VCaP (cell line): ENCODE data around the gene TIMM10B.

ENCODE experiments used
- H3K27ac ChIP-seq: fragments of 450-650 bp; 2 replicates; pipeline ENCODE4 v1.5.1; 2017
- CTCF ChIP-seq: fragments of 450-650 bp; conservative IDR thresholded peaks from 2 replicates; pipeline ENCODE4 v1.5.1; 2017; ENCODE audit warnings: mild to moderate bottlenecking, moderate library complexity

The TIMM10B gene

GRCh38 chr11:6473451-6474412 is 7.6 kb upstream of the TIMM10B start, which contains the start of gene TRIM3:
Gene TRIM3 (minus strand): TSS chr11:6473941. CDS start chr11:6465695, 8,246 bp downstream.
- peak; percentile 33; the same call in 1 of the 2 replicates for TF ChIP-seq CTCF
- H3K27ac ChIP-seq, result peak within 1 kb of the TSS; percentile 100

- no peak; the same call in 1 of the 2 replicates for TF ChIP-seq CTCF
- peak overlapping the region; percentile 100 for H3K27ac ChIP-seq
These were observed 6.9 kb upstream of the TIMM10B start for GRCh38 chr11:6474413-6474792.

- peak overlapping the region; percentile 100 for H3K27ac ChIP-seq
- no peak for TF ChIP-seq CTCF
These were observed 6.3 kb upstream of the TIMM10B start for GRCh38 chr11:6474806-6475500.

- no peak for TF ChIP-seq CTCF
- peak overlapping the region; percentile 100 for H3K27ac ChIP-seq
These were observed 5.4 kb upstream of the TIMM10B start for GRCh38 chr11:6475936-6476335.

GRCh38 chr11:6476571-6476970 is 4.7 kb upstream of the TIMM10B start:
- no peak for TF ChIP-seq CTCF
- peak overlapping the region; percentile 100; the same call in 1 of the 2 replicates for H3K27ac ChIP-seq

- no peak for TF ChIP-seq CTCF
- peak overlapping the region; percentile 80 for H3K27ac ChIP-seq
These were observed 894 bp upstream of the TIMM10B start for GRCh38 chr11:6480299-6480914.

- peak overlapping the region; percentile 80 for H3K27ac ChIP-seq
- TF ChIP-seq CTCF, result no peak
These were observed 599 bp downstream of the TIMM10B start for GRCh38 chr11:6481924-6482275.
